HAP-1 (cell line): ENCODE results near the gene FKBP3.

Source experiments
- DNase-seq, 2 experiments: peaks; one replicate each; pipeline ENCODE4 v3.0.0-alpha.2; 2016 to 2020; ENCODE audit warnings: low spot score in 2 of 2
- H3K27me3 ChIP-seq: fragments of 250-450 bp; sonication (Bioruptor Pico); 2 replicates; pipeline ENCODE4 v1.5.1; 2020; ENCODE audit warnings: low read depth, mild to moderate bottlenecking, moderate library complexity
- H3K36me3 ChIP-seq: fragments of 250-450 bp; sonication (Bioruptor Pico); replicated peaks from 2 replicates; pipeline ENCODE4 v1.5.1; 2020; ENCODE audit warnings: mild to moderate bottlenecking
- H3K4me1 ChIP-seq: fragments of 250-450 bp; sonication (Bioruptor Pico); 2 replicates; pipeline ENCODE4 v1.5.1; 2020; ENCODE audit warnings: mild to moderate bottlenecking
- H3K4me3 ChIP-seq: fragments of 250-450 bp; sonication (Bioruptor Pico); 2 replicates; pipeline ENCODE4 v1.5.1; 2020; ENCODE audit warnings: mild to moderate bottlenecking, moderate library complexity
- H3K9me3 ChIP-seq: fragments of 250-450 bp; sonication (Bioruptor Pico); 2 replicates; pipeline ENCODE4 v1.5.1; 2020; ENCODE audit warnings: mild to moderate bottlenecking, moderate library complexity
- in situ Hi-C: fragments of 300-500 bp; cut with MboI; formaldehyde crosslinking; loops from 3 replicates; pipeline ENCODE4 v1.14.3; 2020; ENCODE audit warnings: low sequenced_read_pairs, inconsistent platforms, mixed read lengths

FKBP3 gene

DNA sequence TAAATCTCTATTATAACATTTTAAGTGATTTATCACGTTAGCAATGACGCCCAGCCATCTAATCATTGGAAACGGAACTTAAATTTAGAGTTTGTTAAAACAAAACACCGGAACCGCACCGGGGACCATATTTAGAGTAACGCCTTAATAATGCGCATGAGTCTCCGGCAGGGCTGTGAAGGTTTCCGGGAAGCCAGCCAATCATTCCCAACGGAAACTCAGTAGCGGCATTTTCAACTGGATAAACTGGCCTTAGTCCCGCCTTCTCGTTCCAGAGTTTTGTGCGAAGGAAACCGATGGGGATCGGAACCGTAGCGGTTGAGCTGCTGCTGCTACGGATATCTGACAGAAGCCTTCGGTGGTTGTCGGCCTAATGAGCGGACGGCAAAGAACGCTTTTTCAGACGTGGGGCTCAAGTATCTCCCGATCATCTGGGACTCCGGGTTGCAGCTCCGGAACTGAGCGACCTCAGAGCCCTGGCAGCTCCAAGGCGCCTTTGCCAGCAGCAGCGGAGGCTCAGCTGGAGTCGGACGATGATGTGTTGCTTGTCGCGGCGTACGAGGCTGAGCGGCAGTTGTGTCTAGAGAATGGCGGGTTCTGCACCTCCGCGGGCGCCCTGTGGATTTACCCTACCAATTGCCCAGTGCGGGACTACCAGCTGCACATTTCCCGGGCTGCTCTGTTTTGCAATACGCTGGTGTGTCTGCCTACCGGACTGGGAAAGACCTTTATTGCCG, 1.5 kb upstream of the FKBP3 start, which contains the start of gene FANCM:
Gene FANCM (plus strand): TSS at position 272 of the 737 bp plus-strand sequence. CDS start 102 bp downstream, at position 374.
- H3K4me1 ChIP-seq: peaks cover 17% of the 10 kb centered on the region
- no peaks in the 10 kb centered on the region for H3K27me3 ChIP-seq
- in situ Hi-C loops: no loop called here
- peak; percentile 95 for DNase-seq
- H3K4me3 ChIP-seq: peak within 1 kb of the TSS; percentile 83
- H3K36me3 ChIP-seq: 0 out of 2 replicates have a peak, but pooled peaks cover 6% of the 10 kb centered on the region
- no peaks in the 10 kb centered on the region for H3K9me3 ChIP-seq

DNA sequence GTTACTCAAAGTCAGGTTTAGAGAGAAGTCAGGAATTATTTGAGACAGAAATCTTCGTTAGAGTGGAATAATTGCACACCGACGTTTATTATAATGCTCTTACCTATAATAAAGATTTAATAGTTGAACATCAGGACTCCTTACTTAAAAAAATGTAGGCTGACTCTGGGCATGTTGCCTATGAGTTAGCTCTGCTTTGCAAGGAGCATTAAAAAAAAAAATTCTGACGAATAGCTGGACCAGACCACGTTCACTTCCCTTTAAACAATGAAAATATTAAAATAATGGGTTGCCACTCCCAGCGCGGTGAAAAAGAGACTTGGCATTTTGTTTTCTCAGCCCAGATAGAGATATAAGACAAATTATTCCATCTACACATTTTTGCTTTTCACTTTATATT, 875 bp upstream of the FKBP3 start:
- Histone ChIP-seq H3K4me1 (peaks cover 22% of the 10 kb centered on the region), H3K4me3 (peak overlapping the region; percentile 83)
- in situ Hi-C loops: no loop called here

DNA sequence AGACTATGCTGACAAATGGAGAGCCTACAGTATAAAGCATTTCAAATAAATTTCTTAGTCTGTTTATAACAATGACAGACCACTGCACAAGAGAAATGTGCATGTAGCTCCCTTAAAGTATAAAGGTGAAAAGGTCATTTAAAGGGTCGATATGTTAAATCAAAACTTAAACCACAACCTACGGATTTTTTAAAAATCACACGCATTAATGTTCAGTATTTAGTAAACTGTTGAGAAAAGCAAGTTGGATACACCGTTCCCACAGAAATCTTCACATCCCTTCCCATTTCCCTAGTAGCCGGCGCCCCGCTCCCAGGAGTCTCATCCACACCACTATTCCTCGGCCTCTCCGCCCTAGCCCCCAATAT, 614 bp downstream of the FKBP3 start:
- no peak for DNase-seq
- no peaks in the 10 kb centered on the region for H3K9me3 ChIP-seq
- in situ Hi-C loops: no loop called here
- H3K4me1 ChIP-seq: peaks cover 20% of the 10 kb centered on the region
- H3K36me3 ChIP-seq: peaks cover 20% of the 10 kb centered on the region
- H3K27me3 ChIP-seq: no peaks in the 10 kb centered on the region
- H3K4me3 ChIP-seq: peak overlapping the region; percentile 83

More for the DNA sequence above, 875 bp upstream of the FKBP3 start:
- DNase-seq: no peak
- Histone ChIP-seq H3K36me3 (0 out of 2 replicates have a peak, but pooled peaks cover 6% of the 10 kb centered on the region), H3K9me3 (no peaks in the 10 kb centered on the region), H3K27me3 (no peaks in the 10 kb centered on the region)

DNA sequence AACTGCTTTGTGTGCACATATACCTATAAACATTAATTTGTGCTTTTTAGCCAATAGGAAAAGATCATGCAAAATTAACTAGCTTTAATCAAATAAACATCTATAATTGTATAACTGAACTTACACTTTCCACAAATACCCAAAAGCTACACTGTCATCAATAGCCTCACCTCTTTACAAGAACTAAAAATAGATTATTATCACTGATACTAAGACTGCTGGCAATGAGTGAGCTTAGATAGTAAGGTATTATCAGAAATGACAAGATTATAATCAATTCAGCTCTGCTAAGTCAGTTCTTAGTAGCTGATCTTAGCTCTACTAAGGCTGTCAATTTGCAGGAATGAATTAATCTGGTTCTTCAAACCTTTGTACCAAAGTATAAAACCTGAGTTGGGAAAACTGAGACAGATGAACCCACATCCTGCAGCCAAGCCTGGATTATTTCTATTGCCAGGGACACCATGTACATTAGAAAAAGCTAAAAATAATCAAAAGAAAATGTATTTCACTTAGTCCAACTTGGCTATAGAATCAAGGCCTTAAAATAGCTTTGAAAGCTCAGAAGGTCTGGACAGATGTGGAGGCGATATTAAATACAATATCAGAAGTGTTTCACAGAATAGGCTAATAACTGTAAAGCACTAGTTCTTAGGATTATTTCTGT, 5.2 kb downstream of the FKBP3 start:
- H3K27me3 ChIP-seq: no peaks in the 10 kb centered on the region
- in situ Hi-C loops: no loop called here
- H3K4me1 ChIP-seq: peaks cover 16% of the 10 kb centered on the region

DNA sequence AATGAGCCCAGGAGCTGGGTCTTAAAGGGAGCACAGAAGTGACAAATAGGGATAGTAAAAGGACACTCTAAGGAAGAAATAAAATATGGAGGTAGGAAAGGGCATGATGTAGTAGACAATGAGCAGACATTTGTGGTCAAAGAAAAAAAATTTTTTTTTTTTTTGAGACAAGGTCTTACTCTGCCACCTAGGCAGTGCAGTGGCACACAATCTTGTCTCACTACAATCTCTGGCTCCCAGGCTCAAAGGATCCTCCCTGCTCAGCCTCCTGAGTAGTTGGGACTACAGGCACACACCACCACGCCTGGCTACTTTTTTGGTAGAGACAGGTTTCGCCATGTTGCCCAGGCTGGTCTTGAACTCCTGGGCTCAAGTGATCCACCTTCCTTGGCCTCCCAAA, 8.5 kb downstream of the FKBP3 start:
- Histone ChIP-seq H3K9me3 (no peaks in the 10 kb centered on the region), H3K36me3 (peaks cover 72% of the 10 kb centered on the region)

More for the DNA sequence above, 5.2 kb downstream of the FKBP3 start:
- H3K36me3 ChIP-seq: peaks cover 48% of the 10 kb centered on the region
- no peak overlapping the region for H3K4me3 ChIP-seq
- no peak for DNase-seq
- no peaks in the 10 kb centered on the region for H3K9me3 ChIP-seq

DNA sequence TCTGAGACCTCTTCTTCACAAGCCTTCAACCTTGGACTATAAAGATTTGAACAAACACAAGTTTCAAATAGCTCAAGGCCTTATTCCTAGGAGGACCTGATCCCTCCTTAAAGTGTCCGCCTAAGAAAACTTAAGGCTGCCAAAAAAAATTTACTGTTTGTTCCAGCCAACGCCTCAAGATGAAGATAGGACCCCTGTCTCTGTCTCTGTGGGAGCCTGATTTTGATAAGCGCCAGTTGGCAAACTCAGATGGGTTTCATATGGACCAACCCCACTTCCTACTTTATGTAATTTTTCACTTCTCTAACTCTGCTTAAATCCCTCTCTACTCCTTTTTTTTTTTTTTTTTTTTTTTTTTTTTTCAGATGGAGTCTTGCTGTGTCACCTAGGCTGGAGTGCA, 11.0 kb downstream of the FKBP3 start:
- Histone ChIP-seq H3K4me3 (no peak overlapping the region), H3K27me3 (no peaks in the 10 kb centered on the region), H3K36me3 (peaks cover 79% of the 10 kb centered on the region), H3K9me3 (no peaks in the 10 kb centered on the region), H3K4me1 (no peaks in the 10 kb centered on the region)
- in situ Hi-C loops: no loop called here
- DNase-seq: no peak

More for the DNA sequence above, 8.5 kb downstream of the FKBP3 start:
- H3K4me3 ChIP-seq: no peak overlapping the region
- in situ Hi-C loops: no loop called here
- H3K27me3 ChIP-seq: no peaks in the 10 kb centered on the region
- no peak for DNase-seq
- H3K4me1 ChIP-seq: peaks cover 7% of the 10 kb centered on the region; the same call in 1 of the 2 replicates

DNA sequence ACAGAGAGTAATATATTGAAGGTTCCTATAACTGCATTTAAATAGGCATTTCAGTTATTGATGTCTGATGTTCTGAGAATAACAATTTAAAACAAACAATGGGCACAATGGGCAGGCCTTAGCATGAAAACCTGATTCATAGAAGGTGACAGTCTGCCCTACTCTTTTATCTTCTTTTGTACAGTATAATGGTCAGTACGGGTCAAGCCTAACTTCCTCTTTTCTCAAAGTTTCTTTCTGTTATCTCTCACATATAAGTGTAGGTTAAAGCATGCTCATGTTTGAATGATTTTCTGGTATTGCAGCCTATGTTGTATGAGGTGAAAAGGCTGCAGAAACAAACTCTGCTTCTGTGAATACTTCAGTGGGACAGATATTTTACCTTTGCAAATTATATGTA, 14.2 kb downstream of the FKBP3 start:
- Histone ChIP-seq H3K4me1 (no peaks in the 10 kb centered on the region), H3K36me3 (peaks cover 90% of the 10 kb centered on the region), H3K27me3 (no peaks in the 10 kb centered on the region), H3K4me3 (no peak overlapping the region), H3K9me3 (no peaks in the 10 kb centered on the region)
- no peak for DNase-seq
- in situ Hi-C loops: no loop called here

DNA sequence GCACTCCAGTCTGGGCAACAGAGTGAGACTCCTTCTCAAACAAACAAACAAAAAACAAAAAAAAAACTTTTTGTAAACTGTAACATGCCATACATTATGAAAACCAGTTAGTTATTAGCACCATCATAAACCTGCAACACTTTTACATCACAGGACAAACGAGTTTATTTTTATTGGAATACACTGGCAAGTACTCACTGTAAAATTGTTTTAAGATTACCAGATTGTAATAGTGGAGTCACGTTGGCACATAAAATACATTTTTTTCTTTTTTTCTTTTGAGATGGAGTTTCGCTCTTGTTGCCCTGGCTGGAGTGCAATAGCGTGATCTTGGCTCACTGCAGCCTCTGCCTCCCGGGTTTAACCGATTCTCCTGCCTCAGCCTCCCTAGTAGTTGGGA, 15.7 kb downstream of the FKBP3 start:
- in situ Hi-C loops: no loop called here
- Histone ChIP-seq H3K4me3 (no peak overlapping the region), H3K9me3 (no peaks in the 10 kb centered on the region), H3K4me1 (peaks cover under 1% of the 10 kb centered on the region; the same call in 1 of the 2 replicates), H3K27me3 (no peaks in the 10 kb centered on the region), H3K36me3 (peaks cover 95% of the 10 kb centered on the region)
- no peak for DNase-seq

DNA sequence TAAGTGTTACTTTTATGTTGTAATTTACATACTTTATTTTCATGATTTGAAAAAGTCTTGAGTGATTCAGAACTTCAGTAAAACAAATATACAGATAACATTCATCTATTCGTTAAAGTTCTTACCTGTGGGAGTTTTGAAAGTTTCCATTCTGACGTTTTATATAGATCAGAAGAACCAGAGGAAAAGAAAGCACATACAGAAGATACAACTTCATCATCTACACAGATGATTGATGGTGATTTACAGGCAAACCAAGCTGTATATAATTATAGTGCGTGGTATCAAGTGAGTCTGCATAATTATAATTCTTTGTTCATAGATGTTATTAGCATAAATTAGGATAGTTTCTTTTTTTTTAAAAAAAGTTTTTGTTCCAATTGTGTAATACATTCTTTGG, 20.0 kb downstream of the FKBP3 start:
- no peak for DNase-seq
- Histone ChIP-seq H3K36me3 (peaks cover 90% of the 10 kb centered on the region), H3K27me3 (no peaks in the 10 kb centered on the region), H3K4me3 (no peak overlapping the region), H3K9me3 (no peaks in the 10 kb centered on the region), H3K4me1 (peaks cover 7% of the 10 kb centered on the region)
- in situ Hi-C loops: no loop called here

DNA sequence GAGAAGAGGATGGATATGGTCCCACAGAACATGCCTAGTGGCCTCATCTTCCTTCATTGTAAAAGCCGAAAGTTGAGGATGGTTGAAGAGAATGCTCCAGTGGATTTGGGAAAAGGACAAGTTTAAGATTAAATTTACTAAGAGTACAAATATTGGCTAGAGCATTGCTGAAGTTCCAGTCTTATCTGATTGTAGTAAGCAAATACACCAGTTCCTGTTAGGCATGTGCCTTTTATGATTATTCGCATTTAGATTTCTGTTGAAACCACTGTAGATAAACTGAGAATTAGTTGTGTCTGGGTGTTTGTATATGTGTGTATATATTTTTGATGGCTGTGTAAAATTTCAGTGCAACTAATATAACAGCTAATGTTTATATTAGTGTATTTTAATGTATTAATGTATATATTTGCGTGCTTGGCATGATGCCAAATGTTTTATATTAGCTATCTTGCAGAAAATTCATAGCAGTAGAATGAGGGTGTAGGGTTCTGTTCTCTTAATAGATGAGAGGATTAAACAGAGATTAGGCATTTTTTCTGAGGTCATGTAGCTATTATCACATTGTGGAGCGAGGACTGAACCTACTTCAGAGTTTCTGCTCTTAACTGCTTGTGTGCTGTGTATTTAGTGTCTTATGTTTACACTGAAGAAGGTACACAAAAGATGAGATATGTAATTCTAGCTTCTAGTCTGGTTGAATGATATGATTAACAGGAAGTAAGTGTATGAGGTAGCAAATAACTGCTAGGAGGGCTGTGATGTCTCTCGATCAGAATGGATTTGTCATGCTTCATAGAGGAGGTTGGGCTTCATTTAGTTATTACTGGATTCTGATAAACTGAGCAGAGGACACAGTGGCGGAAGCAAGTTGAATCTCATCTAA, 21.1 kb downstream of the FKBP3 start:
- DNase-seq: no peak
- no peaks in the 10 kb centered on the region for H3K9me3 ChIP-seq

DNA sequence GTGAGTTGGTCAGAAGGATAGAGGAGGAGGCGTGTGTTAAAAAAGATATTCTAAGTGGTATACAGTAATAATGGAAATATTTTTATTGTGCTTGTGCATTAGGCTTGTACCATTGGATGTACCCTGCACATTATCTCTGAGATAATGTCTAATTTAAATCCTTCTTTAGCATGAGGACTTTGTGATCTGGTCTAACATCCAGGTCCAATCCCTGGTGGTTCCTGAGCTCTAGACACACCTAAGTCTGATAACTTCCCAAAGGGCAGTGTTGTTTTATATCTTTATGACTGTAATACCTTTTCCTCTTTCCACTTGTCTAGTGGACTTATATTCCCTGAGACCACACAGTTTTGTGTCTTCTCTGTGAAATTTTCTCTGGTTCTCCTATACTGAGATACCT, 29.7 kb downstream of the FKBP3 start:
- H3K4me3 ChIP-seq: no peak overlapping the region
- H3K9me3 ChIP-seq: no peaks in the 10 kb centered on the region
- in situ Hi-C loops: no loop called here
- no peak for DNase-seq
- no peaks in the 10 kb centered on the region for H3K27me3 ChIP-seq
- H3K36me3 ChIP-seq: peaks cover 74% of the 10 kb centered on the region
- H3K4me1 ChIP-seq: peaks cover 12% of the 10 kb centered on the region

More for the DNA sequence above, 21.1 kb downstream of the FKBP3 start:
- peaks cover 86% of the 10 kb centered on the region for H3K36me3 ChIP-seq
- H3K4me1 ChIP-seq: peaks cover 7% of the 10 kb centered on the region
- in situ Hi-C loops: no loop called here
- no peak overlapping the region for H3K4me3 ChIP-seq
- H3K27me3 ChIP-seq: no peaks in the 10 kb centered on the region

DNA sequence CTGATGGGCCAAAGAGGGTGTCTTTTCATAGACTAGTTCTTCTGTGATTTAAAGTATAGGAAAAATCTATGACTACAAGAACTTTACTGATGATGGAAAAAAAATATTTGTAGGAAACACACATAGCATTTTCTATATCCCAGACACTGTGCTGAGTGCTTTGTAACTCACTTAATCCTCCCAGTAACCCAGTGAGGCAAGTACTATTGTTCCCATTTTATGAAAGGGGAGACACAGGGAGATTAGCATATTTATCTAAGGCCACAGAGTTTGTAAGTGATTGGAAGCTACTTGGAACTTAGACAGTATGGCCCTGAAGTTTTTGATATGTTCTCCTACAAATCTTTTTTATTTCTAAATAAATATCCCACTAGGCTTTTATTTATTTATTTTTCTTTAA, 30.5 kb downstream of the FKBP3 start:
- H3K9me3 ChIP-seq: no peaks in the 10 kb centered on the region
- H3K36me3 ChIP-seq: peaks cover 69% of the 10 kb centered on the region
- no peaks in the 10 kb centered on the region for H3K27me3 ChIP-seq
- H3K4me1 ChIP-seq: peaks cover 14% of the 10 kb centered on the region
- H3K4me3 ChIP-seq: no peak overlapping the region
- peak in 1 of 2 experiments; percentile 93 for DNase-seq
- in situ Hi-C loops: no loop called here

DNA sequence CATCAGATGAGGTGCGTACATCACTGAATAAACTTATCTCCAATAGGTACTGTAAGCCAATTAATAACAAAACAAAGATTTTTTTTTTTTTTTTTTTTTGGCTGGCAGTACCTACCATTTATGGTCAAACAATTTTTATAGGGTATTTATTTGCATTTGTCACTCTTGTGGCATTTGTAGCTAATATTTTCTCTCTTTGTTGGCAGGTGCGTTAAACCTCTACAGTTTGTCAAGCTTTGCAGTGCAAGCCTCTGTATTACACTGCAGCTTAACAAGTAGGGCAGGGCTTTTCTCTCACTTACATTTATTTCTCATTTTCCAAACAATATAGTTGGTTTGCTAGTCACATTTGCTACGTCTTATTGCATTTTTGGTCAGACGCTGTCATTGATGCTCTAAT, 38.1 kb downstream of the FKBP3 start:
- peaks cover 57% of the 10 kb centered on the region for H3K36me3 ChIP-seq
- in situ Hi-C loops: no loop called here

More for the DNA sequence above, 38.1 kb downstream of the FKBP3 start:
- Histone ChIP-seq H3K9me3 (no peaks in the 10 kb centered on the region), H3K27me3 (no peaks in the 10 kb centered on the region), H3K4me1 (peaks cover 16% of the 10 kb centered on the region), H3K4me3 (no peak overlapping the region)
- DNase-seq: no peak
